ENCODE data around the gene CCDC92.

DNA sequence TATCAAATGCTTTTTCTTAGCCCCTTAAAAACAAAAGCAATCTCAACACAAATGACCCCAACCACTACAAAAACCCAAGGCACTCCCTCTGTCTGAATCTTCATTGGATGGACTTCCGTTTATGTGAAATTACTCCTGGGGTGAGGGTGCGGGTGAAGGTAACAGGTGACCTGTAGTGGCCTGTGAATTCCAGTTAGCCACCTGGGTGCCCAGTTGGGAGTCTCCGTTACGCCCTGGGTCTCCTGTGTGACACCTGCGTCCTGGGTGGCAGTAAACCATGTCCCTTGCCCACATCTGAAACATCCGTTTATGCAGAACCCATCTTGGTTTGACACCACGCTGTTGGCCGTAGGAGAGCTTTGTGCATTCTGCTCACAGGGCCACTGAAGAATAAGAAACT, 62.6 kb downstream of the CCDC92 start:
- TF ChIP-seq, protein P1, sequence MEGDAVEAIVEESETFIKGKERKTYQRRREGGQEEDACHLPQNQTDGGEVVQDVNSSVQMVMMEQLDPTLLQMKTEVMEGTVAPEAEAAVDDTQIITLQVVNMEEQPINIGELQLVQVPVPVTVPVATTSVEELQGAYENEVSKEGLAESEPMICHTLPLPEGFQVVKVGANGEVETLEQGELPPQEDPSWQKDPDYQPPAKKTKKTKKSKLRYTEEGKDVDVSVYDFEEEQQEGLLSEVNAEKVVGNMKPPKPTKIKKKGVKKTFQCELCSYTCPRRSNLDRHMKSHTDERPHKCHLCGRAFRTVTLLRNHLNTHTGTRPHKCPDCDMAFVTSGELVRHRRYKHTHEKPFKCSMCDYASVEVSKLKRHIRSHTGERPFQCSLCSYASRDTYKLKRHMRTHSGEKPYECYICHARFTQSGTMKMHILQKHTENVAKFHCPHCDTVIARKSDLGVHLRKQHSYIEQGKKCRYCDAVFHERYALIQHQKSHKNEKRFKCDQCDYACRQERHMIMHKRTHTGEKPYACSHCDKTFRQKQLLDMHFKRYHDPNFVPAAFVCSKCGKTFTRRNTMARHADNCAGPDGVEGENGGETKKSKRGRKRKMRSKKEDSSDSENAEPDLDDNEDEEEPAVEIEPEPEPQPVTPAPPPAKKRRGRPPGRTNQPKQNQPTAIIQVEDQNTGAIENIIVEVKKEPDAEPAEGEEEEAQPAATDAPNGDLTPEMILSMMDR (IDR thresholded peaks at IDR 0.05) = no peak
- TF ChIP-seq MYC (IDR thresholded peaks at IDR 0.05; ENCODE audit: borderline replicate concordance, low read length) (no peak), HOXA7 (CRISPR knock-in tag; IDR thresholded peaks at IDR 0.05) (no peak), RNF2 (IDR thresholded peaks at IDR 0.05; ENCODE audit: borderline replicate concordance, low read depth) (no peak), POLR2A (IDR thresholded peaks at IDR 0.05; ENCODE audit: low read length) (no peak), ZC3H11A (IDR thresholded peaks at IDR 0.05) (no peak; the same call in 1 of the 2 replicates), CHD2 (IDR thresholded peaks at IDR 0.05; ENCODE audit: low read length, partially characterized antibody) (no peak)

Data from A549 (cell line).